DND-41 (cell line): Measurements from ENCODE around the gene PPP2R2B.

ENCODE experiments used
- EZH2 ChIP-seq: IDR thresholded peaks from 3 replicates; pipeline ENCODE4 v1.6.1; 2012; ENCODE audit warnings: borderline replicate concordance, low read depth, mild to moderate bottlenecking, moderate library complexity, low read length, inconsistent platforms; ENCODE audit not compliant: severe bottlenecking
- TF ChIP-seq, protein P1 (sequence below): IDR thresholded peaks from 2 replicates; pipeline ENCODE4 v1.5.1; 2012; ENCODE audit warnings: borderline replicate concordance, low read length, moderate library complexity, mild to moderate bottlenecking; ENCODE audit not compliant: poor library complexity, severe bottlenecking; ENCODE audit errors: extremely low read depth

- TF ChIP-seq, protein P1, sequence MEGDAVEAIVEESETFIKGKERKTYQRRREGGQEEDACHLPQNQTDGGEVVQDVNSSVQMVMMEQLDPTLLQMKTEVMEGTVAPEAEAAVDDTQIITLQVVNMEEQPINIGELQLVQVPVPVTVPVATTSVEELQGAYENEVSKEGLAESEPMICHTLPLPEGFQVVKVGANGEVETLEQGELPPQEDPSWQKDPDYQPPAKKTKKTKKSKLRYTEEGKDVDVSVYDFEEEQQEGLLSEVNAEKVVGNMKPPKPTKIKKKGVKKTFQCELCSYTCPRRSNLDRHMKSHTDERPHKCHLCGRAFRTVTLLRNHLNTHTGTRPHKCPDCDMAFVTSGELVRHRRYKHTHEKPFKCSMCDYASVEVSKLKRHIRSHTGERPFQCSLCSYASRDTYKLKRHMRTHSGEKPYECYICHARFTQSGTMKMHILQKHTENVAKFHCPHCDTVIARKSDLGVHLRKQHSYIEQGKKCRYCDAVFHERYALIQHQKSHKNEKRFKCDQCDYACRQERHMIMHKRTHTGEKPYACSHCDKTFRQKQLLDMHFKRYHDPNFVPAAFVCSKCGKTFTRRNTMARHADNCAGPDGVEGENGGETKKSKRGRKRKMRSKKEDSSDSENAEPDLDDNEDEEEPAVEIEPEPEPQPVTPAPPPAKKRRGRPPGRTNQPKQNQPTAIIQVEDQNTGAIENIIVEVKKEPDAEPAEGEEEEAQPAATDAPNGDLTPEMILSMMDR: no peak
- no peak for TF ChIP-seq EZH2
Measured at GRCh38 chr5:146644831-146645230, 233.7 kb downstream of the PPP2R2B start.
